ENCODE measurements around the gene C1QTNF9.
A peak's percentile ranks its signal among the peaks of the same experiment; 100 is the strongest.
"Not testable (repeated sequence)": the region's sequence is repeated elsewhere in the genome, so short reads cannot be mapped to it uniquely, and the experiment has no call there.

The C1QTNF9 gene

DNA sequence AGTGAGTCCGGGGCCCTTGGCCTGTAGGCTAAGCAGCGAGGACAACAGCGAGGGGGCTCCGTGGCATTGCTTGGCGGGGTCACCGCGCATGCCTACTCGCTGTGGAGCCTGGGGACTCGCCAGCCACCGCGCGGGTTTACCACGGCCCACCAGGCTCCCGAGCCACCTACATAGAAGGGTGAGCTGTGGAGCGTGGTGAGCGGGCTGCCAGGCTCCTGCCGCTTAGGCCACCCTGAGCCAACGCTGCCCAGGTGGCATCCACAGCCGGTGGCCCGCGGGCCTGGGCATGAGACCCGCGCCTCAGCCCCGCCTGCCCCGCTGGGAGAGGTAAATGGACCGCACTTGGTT is 31.2 kb downstream of the C1QTNF9 start:
- DNase-seq (ENCODE audit: low read depth): no peak
- TF ChIP-seq, protein P1, sequence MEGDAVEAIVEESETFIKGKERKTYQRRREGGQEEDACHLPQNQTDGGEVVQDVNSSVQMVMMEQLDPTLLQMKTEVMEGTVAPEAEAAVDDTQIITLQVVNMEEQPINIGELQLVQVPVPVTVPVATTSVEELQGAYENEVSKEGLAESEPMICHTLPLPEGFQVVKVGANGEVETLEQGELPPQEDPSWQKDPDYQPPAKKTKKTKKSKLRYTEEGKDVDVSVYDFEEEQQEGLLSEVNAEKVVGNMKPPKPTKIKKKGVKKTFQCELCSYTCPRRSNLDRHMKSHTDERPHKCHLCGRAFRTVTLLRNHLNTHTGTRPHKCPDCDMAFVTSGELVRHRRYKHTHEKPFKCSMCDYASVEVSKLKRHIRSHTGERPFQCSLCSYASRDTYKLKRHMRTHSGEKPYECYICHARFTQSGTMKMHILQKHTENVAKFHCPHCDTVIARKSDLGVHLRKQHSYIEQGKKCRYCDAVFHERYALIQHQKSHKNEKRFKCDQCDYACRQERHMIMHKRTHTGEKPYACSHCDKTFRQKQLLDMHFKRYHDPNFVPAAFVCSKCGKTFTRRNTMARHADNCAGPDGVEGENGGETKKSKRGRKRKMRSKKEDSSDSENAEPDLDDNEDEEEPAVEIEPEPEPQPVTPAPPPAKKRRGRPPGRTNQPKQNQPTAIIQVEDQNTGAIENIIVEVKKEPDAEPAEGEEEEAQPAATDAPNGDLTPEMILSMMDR (IDR thresholded peaks at IDR 0.05; ENCODE audit: insufficient read depth, low read depth, low read length, missing control alignments): no peak
- no peak overlapping the region for H3K4me3 ChIP-seq (ENCODE audit: low read length)

- peak; percentile 55 for DNase-seq (ENCODE audit: low read depth)
- TF ChIP-seq, protein P1 (IDR thresholded peaks at IDR 0.05; ENCODE audit: insufficient read depth, low read depth, low read length, missing control alignments): no peak
Measured at GRCh38 chr13:24341439-24341838, 32.1 kb downstream of the C1QTNF9 start.

GRCh38 chr13:24348385-24348784 is 39.0 kb downstream of the C1QTNF9 start:
- TF ChIP-seq, protein P1 (IDR thresholded peaks at IDR 0.05; ENCODE audit: insufficient read depth, low read depth, low read length, missing control alignments): no peak
- DNase-seq (ENCODE audit: low read depth): peak; percentile 18
- H3K4me3 ChIP-seq (ENCODE audit: low read length): no peak overlapping the region

More at GRCh38 chr13:24341439-24341838, 32.1 kb downstream of the C1QTNF9 start:
- no peak overlapping the region for H3K4me3 ChIP-seq (ENCODE audit: low read length)

DNA sequence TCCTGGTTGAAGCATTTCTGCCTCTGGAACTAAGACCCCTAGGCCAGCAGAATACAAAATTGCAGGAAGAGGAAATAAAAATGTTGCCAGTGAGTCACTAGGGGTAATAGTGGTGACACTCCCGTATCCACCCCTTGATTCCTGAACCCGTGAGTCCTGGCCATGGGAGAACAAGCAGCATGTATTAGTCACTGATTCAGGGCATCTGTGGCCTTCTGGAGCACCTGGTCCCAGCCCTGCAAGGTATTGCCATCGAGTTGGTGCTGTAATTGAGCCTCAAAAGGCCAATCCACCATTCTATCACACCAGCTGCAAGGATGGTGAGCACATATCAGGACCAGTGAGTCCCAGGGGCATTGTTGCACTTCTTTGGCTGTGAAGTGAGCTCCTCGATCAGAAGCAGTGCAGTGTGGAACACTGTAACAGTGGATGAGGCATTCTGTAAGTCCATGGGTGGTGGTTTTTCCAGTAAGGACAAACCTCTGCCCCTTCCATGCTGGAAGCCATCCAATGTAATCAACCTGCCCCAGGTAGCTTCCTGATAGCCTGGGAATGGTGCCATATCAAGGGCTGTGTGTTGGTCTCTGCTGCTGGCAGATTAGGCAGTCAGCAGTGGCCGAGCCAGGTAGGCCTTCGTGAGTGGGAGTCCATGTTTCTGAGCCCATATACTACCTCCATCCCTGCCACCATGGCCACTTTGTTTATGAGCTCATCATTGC is 39.6 kb downstream of the C1QTNF9 start:
- no peak overlapping the region for H3K4me3 ChIP-seq (ENCODE audit: low read length)
- DNase-seq (ENCODE audit: low read depth): peak; percentile 83
- TF ChIP-seq, protein P1 (IDR thresholded peaks at IDR 0.05; ENCODE audit: insufficient read depth, low read depth, low read length, missing control alignments): no peak

GRCh38 chr13:24349778-24350664 is 40.6 kb downstream of the C1QTNF9 start:
- DNase-seq (ENCODE audit: low read depth): peak; percentile 49
- not testable (repeated sequence) for H3K4me3 ChIP-seq (ENCODE audit: low read length)

DNA sequence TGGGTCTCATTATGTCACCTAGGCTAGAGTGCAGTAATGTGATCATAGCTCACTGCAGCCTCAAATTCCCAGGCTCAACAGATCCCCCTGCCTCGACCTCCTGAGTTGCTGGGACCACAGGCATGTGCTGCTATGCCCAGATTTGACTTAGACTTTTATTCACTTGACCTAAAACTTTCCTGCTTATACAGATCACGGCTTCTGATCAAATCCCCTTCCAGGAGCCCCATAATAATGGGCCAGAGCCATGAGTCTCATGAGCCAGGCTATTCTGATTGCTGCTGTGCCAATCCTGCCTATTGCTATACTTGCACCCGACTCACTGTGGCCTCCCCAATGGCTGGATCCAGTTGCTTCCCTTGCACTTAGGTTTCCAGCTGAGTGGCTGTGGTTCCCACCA is 42.0 kb downstream of the C1QTNF9 start:
- no peak for DNase-seq (ENCODE audit: low read depth)
- TF ChIP-seq, protein P1 (IDR thresholded peaks at IDR 0.05; ENCODE audit: insufficient read depth, low read depth, low read length, missing control alignments): no peak
- no peak overlapping the region for H3K4me3 ChIP-seq (ENCODE audit: low read length)

- peak; percentile 74 for DNase-seq (ENCODE audit: low read depth)
- no peak overlapping the region for H3K4me3 ChIP-seq (ENCODE audit: low read length)
- TF ChIP-seq, protein P1 (IDR thresholded peaks at IDR 0.05; ENCODE audit: insufficient read depth, low read depth, low read length, missing control alignments): no peak
Measured at GRCh38 chr13:24353736-24354135, 44.4 kb downstream of the C1QTNF9 start.

All from epithelial cell of esophagus (primary cell).